ENCODE measurements around the gene SLC22A5. TPM values are rescaled to one million over a fixed set of nuclear protein-coding genes. Genes with fewer than 3 reads are reported as not detected.

SLC22A5 gene
- total and polyA plus RNA-seq, 2 of the 8 experiments (the other 6 are each of a cell fraction or from before 2014, with no cell fraction given), result 4.0 to 9.0 TPM

DNA sequence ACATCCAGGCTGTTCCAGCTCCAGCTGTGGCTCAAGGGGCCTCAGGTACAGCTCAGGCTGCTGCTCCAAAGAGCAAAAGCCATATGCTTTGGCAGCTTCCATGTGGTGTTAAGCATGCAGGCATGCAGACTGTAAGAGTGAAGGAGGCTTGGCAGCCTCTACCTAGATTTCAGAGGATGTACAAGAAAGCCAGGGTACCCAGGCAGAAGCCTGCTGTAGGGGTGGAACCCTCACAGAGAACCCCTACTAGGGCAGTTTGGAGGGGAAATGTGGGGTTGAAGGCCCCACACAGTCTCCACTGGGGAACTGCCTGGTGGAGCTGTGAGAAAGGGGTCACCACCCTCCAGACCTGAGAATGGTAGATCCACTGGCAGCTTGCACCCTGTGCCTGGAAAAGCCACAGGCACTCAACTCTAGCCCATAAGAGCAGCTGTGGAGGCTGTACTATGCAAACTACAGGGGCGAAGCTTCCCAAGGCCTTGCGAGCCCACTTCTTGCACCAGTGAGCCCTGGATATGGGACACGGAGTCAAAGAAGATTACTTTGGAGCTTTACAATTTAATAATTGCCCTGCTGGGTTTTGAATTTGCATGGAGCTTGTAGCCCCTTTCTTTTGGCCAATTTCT is 14.3 kb upstream of the SLC22A5 start (continued):
- TF ChIP-seq, protein P1, sequence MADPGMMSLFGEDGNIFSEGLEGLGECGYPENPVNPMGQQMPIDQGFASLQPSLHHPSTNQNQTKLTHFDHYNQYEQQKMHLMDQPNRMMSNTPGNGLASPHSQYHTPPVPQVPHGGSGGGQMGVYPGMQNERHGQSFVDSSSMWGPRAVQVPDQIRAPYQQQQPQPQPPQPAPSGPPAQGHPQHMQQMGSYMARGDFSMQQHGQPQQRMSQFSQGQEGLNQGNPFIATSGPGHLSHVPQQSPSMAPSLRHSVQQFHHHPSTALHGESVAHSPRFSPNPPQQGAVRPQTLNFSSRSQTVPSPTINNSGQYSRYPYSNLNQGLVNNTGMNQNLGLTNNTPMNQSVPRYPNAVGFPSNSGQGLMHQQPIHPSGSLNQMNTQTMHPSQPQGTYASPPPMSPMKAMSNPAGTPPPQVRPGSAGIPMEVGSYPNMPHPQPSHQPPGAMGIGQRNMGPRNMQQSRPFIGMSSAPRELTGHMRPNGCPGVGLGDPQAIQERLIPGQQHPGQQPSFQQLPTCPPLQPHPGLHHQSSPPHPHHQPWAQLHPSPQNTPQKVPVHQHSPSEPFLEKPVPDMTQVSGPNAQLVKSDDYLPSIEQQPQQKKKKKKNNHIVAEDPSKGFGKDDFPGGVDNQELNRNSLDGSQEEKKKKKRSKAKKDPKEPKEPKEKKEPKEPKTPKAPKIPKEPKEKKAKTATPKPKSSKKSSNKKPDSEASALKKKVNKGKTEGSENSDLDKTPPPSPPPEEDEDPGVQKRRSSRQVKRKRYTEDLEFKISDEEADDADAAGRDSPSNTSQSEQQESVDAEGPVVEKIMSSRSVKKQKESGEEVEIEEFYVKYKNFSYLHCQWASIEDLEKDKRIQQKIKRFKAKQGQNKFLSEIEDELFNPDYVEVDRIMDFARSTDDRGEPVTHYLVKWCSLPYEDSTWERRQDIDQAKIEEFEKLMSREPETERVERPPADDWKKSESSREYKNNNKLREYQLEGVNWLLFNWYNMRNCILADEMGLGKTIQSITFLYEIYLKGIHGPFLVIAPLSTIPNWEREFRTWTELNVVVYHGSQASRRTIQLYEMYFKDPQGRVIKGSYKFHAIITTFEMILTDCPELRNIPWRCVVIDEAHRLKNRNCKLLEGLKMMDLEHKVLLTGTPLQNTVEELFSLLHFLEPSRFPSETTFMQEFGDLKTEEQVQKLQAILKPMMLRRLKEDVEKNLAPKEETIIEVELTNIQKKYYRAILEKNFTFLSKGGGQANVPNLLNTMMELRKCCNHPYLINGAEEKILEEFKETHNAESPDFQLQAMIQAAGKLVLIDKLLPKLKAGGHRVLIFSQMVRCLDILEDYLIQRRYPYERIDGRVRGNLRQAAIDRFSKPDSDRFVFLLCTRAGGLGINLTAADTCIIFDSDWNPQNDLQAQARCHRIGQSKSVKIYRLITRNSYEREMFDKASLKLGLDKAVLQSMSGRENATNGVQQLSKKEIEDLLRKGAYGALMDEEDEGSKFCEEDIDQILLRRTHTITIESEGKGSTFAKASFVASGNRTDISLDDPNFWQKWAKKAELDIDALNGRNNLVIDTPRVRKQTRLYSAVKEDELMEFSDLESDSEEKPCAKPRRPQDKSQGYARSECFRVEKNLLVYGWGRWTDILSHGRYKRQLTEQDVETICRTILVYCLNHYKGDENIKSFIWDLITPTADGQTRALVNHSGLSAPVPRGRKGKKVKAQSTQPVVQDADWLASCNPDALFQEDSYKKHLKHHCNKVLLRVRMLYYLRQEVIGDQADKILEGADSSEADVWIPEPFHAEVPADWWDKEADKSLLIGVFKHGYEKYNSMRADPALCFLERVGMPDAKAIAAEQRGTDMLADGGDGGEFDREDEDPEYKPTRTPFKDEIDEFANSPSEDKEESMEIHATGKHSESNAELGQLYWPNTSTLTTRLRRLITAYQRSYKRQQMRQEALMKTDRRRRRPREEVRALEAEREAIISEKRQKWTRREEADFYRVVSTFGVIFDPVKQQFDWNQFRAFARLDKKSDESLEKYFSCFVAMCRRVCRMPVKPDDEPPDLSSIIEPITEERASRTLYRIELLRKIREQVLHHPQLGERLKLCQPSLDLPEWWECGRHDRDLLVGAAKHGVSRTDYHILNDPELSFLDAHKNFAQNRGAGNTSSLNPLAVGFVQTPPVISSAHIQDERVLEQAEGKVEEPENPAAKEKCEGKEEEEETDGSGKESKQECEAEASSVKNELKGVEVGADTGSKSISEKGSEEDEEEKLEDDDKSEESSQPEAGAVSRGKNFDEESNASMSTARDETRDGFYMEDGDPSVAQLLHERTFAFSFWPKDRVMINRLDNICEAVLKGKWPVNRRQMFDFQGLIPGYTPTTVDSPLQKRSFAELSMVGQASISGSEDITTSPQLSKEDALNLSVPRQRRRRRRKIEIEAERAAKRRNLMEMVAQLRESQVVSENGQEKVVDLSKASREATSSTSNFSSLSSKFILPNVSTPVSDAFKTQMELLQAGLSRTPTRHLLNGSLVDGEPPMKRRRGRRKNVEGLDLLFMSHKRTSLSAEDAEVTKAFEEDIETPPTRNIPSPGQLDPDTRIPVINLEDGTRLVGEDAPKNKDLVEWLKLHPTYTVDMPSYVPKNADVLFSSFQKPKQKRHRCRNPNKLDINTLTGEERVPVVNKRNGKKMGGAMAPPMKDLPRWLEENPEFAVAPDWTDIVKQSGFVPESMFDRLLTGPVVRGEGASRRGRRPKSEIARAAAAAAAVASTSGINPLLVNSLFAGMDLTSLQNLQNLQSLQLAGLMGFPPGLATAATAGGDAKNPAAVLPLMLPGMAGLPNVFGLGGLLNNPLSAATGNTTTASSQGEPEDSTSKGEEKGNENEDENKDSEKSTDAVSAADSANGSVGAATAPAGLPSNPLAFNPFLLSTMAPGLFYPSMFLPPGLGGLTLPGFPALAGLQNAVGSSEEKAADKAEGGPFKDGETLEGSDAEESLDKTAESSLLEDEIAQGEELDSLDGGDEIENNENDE (IDR thresholded peaks at IDR 0.05; ENCODE audit: insufficient replicate concordance, low read length), result no peak
- TF ChIP-seq, protein P2, sequence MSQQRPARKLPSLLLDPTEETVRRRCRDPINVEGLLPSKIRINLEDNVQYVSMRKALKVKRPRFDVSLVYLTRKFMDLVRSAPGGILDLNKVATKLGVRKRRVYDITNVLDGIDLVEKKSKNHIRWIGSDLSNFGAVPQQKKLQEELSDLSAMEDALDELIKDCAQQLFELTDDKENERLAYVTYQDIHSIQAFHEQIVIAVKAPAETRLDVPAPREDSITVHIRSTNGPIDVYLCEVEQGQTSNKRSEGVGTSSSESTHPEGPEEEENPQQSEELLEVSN (IDR thresholded peaks at IDR 0.05), result peak; percentile 77
- TF ChIP-seq JUND (IDR thresholded peaks at IDR 0.05; ENCODE audit: low read length), result no peak
- TF ChIP-seq, protein P3, sequence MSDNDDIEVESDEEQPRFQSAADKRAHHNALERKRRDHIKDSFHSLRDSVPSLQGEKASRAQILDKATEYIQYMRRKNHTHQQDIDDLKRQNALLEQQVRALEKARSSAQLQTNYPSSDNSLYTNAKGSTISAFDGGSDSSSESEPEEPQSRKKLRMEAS (IDR thresholded peaks at IDR 0.05), result peak; percentile 74

Measured in H1 (cell line).